ENCODE measurements around the gene KRT1.

Gene KRT1

GRCh38 chr12:52698651-52699340 lies 18.6 kb upstream of the KRT1 start:
- DNase-seq, result no peak

GRCh38 chr12:52697058-52697582 lies 16.9 kb upstream of the KRT1 start:
- DNase-seq, result no peak

DNA sequence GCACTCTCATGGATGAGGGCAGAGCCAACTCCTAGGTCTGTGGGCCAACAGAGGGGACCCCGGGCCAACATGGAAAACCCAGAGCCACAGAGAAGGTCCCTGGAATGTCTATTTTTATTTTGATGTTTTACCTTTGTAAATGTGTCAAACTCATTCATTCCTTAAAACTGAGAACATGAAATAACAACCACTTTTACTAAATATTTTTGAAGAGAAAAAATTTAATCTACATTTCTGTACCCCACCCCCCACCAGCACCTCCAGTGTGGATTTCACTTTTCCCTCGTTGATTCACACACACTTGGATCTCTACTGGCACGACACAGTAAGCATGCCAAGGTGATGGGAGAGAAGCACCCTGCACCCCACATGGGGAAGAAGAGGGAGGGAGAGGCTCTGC lies 16.4 kb upstream of the KRT1 start:
- DNase-seq, result no peak

GRCh38 chr12:52695039-52695438 lies 14.8 kb upstream of the KRT1 start:
- DNase-seq, result no peak

- DNase-seq, result no peak
Observed at GRCh38 chr12:52694151-52694550, 13.9 kb upstream of the KRT1 start.

DNA sequence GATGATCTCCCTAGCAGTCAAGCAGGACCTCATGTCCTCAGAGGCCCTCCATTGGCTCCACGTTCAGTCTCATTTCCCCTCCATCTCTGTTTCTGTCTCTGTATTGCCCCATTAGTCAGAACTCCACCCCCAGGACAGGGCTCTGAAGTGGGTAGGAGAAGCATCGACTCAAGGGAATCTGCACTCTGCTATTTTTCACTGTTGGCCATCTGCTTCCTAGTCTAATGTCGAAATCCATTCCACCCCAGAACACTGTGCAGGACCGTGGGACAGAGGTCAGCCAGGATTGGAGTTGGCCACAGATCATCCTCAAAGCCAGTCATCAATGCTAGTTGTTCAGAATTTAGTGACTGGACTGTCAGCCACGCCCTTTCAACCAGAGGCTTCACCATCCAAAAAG lies 13.1 kb upstream of the KRT1 start:
- no peak for DNase-seq

GRCh38 chr12:52692254-52692653 lies 12.0 kb upstream of the KRT1 start:
- DNase-seq, result no peak

GRCh38 chr12:52691841-52692150 lies 11.6 kb upstream of the KRT1 start:
- no peak for DNase-seq

DNA sequence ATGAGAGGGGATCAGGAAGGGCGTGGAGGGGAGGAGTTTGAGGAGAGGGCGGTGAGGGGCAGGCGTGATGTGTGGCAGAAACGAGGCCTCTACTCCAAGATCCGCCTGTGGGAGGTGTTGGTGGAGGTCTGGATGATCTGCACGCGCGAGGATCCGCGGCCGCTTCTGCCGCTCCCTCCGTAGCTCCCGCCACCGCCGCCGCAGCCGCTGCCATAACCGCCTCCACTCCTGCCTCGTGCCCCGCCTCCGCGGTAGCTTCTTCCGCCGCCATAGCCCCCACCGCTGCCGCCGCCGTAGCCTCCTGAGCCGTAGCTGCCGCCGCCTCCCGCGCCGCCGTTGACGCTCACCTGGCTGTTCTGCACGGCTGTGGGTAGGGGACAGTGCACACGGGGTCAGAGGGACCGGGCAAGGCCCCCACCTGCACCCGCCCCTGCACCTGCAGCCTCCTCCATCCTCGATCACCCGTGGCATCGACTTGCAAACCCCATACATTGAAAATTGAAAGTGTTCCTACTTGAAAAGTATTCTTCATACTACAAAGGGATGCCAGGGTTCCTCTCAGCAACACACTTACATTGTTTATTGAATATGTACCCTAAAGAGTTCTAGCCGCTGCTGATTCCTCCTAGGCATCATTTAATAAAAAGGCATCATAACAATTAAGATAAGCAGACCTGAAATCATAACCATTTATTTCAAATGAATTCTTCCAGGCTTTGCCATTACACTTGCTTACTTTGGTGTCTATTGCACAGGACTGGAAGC lies 11.1 kb upstream of the KRT1 start:
- peak; percentile 55 for DNase-seq

DNA sequence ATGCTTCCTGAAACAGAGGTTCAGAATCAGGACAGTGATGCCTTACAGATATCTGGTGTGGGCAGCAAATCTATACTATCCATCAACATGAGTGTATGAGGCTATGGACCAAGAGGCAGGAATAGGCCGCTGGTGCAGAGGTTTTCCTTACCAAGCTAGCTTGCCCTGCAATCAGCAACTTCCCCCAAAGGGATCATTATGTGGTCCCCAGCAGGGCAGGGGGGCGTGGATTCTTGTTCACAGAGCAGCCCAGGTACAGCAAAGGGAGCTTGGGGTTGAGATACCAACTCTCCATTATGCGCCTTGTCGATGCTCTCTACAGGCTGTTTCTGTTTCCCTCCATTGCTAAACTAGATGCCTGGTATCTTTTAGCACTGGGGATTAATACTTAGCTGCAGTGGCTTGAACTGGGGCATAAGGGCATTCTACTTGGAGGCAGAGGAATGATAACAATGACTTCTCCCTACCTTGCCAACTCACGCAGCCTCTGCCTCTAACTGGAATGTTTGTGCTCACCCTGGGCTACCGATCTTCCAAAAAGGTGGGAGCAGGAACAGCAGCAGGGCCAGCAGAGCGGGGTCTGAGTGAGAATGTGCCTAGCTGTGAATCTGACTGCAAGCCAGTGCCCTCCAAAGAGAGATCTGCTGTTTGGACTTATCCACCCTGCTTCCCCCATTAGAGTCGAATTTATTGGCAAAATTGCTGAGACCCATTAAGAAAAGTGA lies 10.3 kb upstream of the KRT1 start:
- DNase-seq, result no peak

DNA sequence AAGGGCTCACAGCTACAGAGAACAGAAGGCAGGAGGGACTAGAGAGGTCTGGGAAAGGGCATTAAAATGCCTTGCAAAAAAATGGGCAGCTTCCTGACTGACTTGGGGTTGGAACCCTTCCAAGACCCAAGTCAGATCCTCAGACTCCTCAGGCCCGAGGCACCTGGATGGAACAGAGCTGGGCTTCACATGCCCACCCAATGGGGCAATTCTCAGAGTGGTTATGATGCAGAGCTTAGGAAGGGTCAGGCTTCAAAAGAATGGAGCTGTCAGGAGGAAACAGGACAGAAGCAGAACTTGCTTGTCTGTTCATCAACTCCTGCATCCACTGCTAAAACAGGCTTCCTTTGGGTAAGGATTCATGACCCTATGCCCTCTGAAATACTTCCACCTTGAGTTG lies 9.7 kb upstream of the KRT1 start:
- DNase-seq, result no peak

DNA sequence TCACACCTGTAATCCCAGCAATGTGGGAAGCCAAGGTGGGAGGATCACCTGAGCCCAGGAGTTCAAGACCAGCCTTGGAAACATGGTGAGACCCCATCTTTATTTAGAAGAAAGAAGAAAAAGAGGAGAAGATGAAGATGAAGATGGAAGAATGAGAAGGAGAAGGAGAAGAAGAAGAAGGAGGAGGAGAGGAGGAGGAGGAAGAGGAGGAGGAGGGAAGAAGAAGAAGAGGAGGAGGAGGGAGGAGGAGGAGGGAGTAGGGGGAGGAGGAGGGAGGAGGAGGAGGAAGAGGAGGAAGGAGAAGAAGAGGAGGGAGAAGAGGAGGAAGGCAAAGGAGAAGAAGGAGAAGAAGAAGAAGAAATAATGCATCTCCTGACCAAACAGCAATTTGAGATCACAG lies 9.0 kb upstream of the KRT1 start:
- no peak for DNase-seq

GRCh38 chr12:52688481-52688880 lies 8.3 kb upstream of the KRT1 start:
- DNase-seq, result no peak

GRCh38 chr12:52687497-52688385 lies 7.5 kb upstream of the KRT1 start:
- no peak for DNase-seq

- DNase-seq, result no peak
Observed at GRCh38 chr12:52686756-52687487, 6.7 kb upstream of the KRT1 start.

DNA sequence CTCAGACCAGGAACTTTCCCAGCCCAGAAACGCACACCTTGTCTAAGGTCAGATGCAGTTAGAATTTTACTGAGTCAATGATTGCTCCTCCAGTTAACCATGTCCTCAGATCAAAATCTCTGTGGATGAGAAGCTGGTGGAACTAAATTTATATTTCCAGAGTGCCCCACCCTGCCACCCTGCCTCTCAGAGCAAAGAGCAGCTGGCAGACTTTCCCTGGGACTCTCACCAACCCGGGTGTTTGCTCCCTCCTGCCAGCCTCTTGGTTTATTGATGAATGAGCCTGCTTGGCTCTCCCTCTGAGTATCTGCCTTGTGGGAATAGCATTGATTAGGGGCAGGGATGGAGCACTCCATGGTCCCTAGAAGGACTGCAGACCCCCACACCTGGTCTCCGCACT lies 5.9 kb upstream of the KRT1 start:
- no peak for DNase-seq

DNA sequence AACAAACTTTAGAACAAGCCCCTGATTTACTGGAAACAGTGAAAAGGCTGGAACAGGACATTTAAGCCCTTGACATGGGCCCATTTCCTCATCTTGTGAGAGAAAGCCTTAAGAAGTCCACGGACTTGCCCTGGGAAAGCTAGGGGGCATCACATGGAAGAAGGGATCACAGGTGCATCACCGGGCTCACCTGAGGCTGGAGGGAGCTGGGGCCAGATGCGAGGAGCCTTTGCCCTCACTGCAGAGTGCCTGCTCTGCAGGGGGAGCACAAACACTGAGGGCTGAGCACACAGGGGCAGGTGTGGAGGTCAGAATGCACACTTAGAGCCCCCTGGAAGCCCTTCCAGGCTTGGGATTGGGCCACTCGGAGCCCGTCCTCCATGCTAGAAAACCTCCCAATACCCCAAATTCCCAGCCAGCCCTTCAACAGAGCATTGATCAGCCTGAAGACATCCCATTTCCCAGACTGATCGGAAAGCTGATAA lies 5.2 kb upstream of the KRT1 start:
- no peak for DNase-seq

DNA sequence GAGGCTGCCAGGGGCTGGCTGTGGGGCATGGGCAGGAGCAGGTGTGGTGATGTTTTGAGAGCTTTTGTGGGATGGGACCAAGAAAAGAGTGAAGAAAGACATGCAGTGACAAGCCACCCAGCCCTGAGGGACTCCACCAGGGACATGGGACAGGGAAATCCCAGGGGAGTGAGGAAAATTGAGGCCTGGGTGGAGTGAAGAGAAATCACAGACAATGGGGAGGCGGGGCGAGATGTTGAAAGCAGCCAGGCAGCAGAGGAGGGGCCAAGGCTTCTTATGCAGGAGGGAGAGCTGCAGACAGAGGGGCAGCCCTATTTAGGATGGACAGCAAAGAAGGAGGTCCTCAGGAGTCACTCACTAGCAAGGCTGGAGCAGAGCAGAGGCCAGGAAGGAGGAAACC lies 4.2 kb upstream of the KRT1 start:
- DNase-seq, result no peak

- DNase-seq, result no peak
Observed at GRCh38 chr12:52683575-52684300, 3.5 kb upstream of the KRT1 start.

DNA sequence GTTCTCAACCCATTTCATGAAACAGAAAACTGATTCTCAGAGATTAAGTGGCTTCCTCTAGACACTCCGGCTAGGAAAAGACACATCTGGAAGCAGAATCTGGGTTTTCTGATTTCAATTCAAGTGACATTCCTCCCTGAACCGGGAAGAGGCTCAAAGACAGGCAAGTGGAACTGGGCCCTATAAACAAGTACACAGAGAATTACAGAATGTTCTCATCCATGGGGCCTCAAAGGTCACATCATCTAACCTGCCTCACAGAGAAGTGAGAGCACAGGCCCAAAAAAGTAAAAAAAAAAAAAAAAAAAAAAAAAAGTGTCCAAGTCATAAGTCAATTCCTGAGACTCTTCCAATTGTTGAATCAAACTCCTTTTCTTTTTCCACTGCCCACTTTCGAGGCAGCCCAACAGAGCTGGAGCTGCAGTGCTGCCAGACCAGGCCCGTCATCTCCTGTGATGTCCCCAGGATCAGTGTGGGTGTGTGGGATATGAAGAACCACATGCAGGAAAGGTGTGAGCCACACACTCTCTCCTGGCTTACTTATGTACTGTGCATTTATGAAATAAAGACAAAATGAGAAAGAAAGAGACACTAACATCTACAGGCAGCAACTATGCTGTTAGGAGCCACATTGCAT lies 2.8 kb upstream of the KRT1 start:
- no peak for DNase-seq

DNA sequence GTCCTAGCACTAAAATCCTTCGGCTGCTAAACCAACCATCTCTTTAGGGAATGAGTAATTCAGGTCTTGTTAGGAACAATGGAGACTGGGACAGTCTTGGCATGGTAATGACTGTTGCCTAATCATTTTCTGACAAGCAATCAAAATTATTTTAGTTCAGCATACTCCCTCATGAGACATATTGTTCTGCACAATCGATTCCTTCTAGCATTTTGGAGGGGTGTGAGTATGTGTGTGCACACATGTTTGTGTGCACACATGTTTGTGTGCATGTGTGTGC lies 2.1 kb upstream of the KRT1 start:
- no peak for DNase-seq

Measured in activated naive CD4-positive, alpha-beta T cell treated with Interleukin-2 at 50 U/mL for 16 hours (primary cell).